Caki2 (cell line): Measurements from ENCODE around the gene GLG1. TPM values are rescaled to one million over a fixed set of nuclear protein-coding genes. Genes with fewer than 3 reads are reported as not detected.
"Not testable (repeated sequence)": the region's sequence is repeated elsewhere in the genome, so short reads cannot be mapped to it uniquely, and the experiment has no call there.

ENCODE experiments used
- DNase-seq: peaks from one replicate; pipeline ENCODE4 v3.0.0-alpha.2; 2015; ENCODE audit warnings: low read depth
- in situ Hi-C: cut with HindIII; loops from 2 replicates; pipeline ENCODE4 v1.10.0; 2016; ENCODE audit warnings: low sequenced_read_pairs, low pct_unique_long_range_greater_than_20kb, mixed read lengths
- total RNA-seq: library from RNA; depleted of rRNA; stranded (reverse); fragments of >200 nt; shearing (Covaris generic); gene quantifications from 2 replicates; pipeline ENCODE4 v1.2.3, GENCODE V29; 2014; ENCODE audit warnings: low replicate concordance; rRNA removed

The GLG1 gene
- total RNA-seq, 1 experiment from 2014 or later, result 47.5 TPM

DNA sequence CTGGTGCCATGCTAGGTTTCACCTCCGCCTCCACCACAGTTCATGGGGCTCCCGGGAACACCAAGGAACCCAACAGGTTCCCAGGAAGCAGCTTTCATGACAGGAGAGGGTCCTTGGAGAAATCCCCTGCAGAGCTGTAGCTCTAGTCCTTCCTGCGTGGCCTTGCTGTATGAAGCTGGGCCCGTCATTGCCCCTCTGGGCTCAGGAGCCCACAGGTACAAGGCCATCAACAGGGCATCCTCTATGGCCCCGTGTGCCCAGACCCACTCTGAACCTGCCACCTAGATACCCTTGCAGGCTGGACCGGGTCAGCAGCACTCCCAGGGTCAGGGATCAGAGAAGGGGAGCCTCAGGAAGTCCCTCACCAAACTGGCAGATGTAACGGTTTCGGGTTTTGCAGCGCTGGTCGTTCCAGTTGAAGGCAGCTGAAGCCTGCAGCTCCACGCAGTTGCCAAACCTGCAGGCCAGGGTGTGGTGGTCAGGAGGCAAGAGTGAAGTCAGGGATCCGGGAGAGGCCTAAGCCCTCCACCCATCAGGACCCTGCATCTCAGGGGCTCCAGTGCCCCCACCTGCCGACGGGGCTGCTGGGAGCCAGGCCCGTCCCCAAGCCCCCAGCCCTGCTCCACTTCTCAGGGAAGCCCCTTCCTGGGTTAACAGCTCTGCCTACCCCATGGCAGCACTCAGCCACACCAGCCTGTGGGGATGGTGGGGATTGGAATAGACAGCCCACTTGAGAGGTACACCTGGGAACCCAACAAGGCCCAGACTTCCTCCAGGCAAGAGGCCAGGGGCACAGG, 197.5 kb downstream of the GLG1 start:
- DNase-seq, in situ Hi-C loops: not testable (repeated sequence)

DNA sequence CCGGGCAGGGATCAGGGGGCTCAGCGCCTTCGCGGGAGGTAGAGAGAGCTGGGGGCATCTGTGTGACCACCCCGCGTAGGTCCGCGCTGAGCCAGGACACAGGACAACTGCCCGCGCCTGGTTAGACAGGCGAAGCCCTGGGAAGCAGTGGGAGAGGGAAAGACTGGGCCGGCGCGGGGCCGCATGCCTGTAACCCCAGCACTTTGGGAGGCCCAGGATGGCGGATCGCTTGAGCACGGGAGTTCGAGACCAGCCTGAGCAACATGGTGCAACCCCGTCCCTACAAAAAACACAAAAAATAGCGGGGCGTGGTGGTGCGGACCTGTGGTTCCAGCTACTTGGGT, 199.6 kb downstream of the GLG1 start:
- in situ Hi-C loops, result not testable (repeated sequence)

GRCh38 chr16:74406600-74407361, 200.1 kb downstream of the GLG1 start:
- DNase-seq, in situ Hi-C loops: not testable (repeated sequence)

More for the DNA sequence above, 199.6 kb downstream of the GLG1 start:
- not testable (repeated sequence) for DNase-seq

- in situ Hi-C loops, DNase-seq: not testable (repeated sequence)
These were observed 202.6 kb downstream of the GLG1 start for GRCh38 chr16:74404148-74404933.

DNA sequence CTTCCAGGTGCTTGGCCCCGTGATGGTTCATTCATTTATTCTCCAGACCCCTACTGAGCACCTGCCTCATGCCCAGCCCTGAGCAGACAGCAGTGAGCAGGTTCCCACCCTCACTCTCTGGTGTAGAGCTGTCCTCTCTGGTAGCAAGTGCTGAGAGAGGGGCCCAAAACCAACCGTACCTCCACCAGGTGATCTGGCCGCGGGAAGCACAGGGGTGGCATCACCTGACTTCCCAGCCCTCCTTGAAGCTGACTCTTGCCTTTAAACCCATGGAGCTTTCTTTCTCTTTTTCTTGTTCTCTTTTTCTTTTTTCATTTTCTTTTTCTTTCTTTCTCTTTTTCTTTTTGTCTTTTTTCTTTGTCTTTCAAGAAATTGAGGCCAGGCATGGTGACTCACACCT, 206.7 kb downstream of the GLG1 start:
- in situ Hi-C loops, DNase-seq: not testable (repeated sequence)

DNA sequence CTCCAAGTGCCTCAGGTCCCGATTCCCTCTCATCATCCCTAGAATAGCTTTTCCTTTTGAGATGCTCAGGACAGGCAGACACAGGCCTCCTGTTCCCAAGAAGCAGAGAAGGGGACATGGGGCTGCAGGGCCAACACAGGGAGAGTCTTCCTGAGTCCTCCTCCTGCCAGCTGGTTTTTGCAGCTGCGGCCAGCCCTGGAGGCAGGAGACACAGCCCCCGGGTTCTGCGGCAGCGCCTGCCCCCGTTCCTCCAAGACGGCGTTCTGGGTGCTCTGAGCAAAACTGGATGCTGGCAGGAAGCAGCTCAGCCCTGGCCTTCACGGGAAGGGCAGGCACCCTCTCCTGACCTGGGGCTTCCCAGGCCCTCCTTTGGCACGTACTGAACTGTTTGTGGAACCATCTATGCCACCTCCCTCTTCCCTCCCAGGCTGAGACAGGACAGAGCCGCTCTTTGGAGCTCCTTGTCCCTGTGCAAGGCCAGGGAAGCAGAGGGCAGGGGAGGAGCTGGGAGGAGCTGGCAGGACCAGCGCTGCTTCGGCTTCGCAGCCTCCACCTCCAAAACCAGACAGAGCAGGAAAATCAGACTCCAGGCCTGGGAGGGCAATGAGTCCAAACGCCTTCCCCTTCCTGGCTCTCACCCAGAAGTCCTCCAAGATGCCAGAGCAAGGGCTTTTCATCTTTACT, 208.6 kb downstream of the GLG1 start:
- in situ Hi-C loops, result not testable (repeated sequence)

More for the DNA sequence above, 208.6 kb downstream of the GLG1 start:
- not testable (repeated sequence) for DNase-seq

Other genes with a start within 250 kb of the GLG1 start
- not detected in 2 replicates for gene NPIPB15, start 230.8 kb downstream of the GLG1 start, total RNA-seq
- 6.7 TPM in 1 of 2 replicates, not detected in the other for gene CLEC18B, start 185.6 kb downstream of the GLG1 start, total RNA-seq
- gene RFWD3, start 59.8 kb upstream of the GLG1 start, total RNA-seq, result 27.4 and 47.7 TPM in 2 replicates
- gene MLKL, start 93.7 kb upstream of the GLG1 start, total RNA-seq, result 21.5 and 28.5 TPM in 2 replicates
- gene FA2H, start 167.7 kb upstream of the GLG1 start, total RNA-seq, result 1.4 and 10.7 TPM in 2 replicates